Duodenal mucosa (tissue), 2 donors: ENCODE measurements around the gene UBE2C.

ENCODE experiments used
- H3K27ac ChIP-seq: one replicate; pipeline ENCODE4 v1.7.0; 2013; ENCODE audit warnings: low read depth, low read length
- H3K27me3 ChIP-seq, 2 donors: one replicate each; pipeline ENCODE4 v1.7.0; 2013; ENCODE audit warnings: low read length in 2 of 2, control low read depth in 1 of 2; ENCODE audit not compliant: insufficient read depth in 2 of 2, control insufficient read depth in 1 of 2
- H3K36me3 ChIP-seq, 2 donors: one replicate each; pipeline ENCODE4 v1.7.0; 2013; ENCODE audit warnings: low read length in 2 of 2, control low read depth in 1 of 2; ENCODE audit not compliant: insufficient read depth in 2 of 2, control insufficient read depth in 1 of 2
- H3K4me1 ChIP-seq, 2 donors: one replicate each; pipeline ENCODE4 v1.7.0; 2013; ENCODE audit warnings: low read length in 2 of 2, control low read depth in 1 of 2; ENCODE audit not compliant: insufficient read depth in 2 of 2, control insufficient read depth in 1 of 2
- H3K4me3 ChIP-seq, 2 donors: one replicate each; pipeline ENCODE4 v1.7.0; 2013; ENCODE audit warnings: low read length in 2 of 2, low read depth in 1 of 2
- H3K9ac ChIP-seq, 2 donors: one replicate each; pipeline ENCODE4 v1.7.0; 2013; ENCODE audit warnings: low read length in 2 of 2, low read depth in 1 of 2
- H3K9me3 ChIP-seq, 2 donors: one replicate each; pipeline ENCODE4 v1.7.0; 2013; ENCODE audit warnings: low read length in 2 of 2, control low read depth in 1 of 2; ENCODE audit not compliant: control insufficient read depth in 1 of 2

Gene UBE2C

GRCh38 chr20:45843506-45843905 lies 31.1 kb downstream of the UBE2C start:
- H3K27me3 ChIP-seq: no peaks in the 10 kb centered on the region
- H3K4me1 ChIP-seq: peaks cover 0 to 12% of the 10 kb centered on the region in 2 donors
- H3K27ac ChIP-seq: no peak overlapping the region
- no peaks in the 10 kb centered on the region for H3K9me3 ChIP-seq
- peaks cover 42 to 69% of the 10 kb centered on the region in 2 donors for H3K36me3 ChIP-seq
- no peak overlapping the region for H3K4me3 ChIP-seq
- no peak overlapping the region for H3K9ac ChIP-seq

- H3K9me3 ChIP-seq: no peaks in the 10 kb centered on the region
- H3K4me3 ChIP-seq: no peak overlapping the region
- H3K27me3 ChIP-seq: no peaks in the 10 kb centered on the region
- peaks cover 42 to 73% of the 10 kb centered on the region in 2 donors for H3K36me3 ChIP-seq
- no peak overlapping the region for H3K27ac ChIP-seq
- H3K9ac ChIP-seq: no peak overlapping the region
- peaks cover 0 to 12% of the 10 kb centered on the region in 2 donors for H3K4me1 ChIP-seq
Observed at GRCh38 chr20:45845452-45845851, 33.0 kb downstream of the UBE2C start.

GRCh38 chr20:45848421-45848820 lies 36.0 kb downstream of the UBE2C start:
- no peak overlapping the region for H3K27ac ChIP-seq
- H3K9me3 ChIP-seq: no peaks in the 10 kb centered on the region
- peaks cover 0 to 2% of the 10 kb centered on the region in 2 donors for H3K4me1 ChIP-seq
- H3K9ac ChIP-seq: no peak overlapping the region
- no peaks in the 10 kb centered on the region for H3K27me3 ChIP-seq
- H3K36me3 ChIP-seq: peaks cover 28 to 52% of the 10 kb centered on the region in 2 donors
- H3K4me3 ChIP-seq: no peak overlapping the region

GRCh38 chr20:45848969-45849582 lies 36.6 kb downstream of the UBE2C start:
- Histone ChIP-seq H3K9me3 (no peaks in the 10 kb centered on the region), H3K27me3 (no peaks in the 10 kb centered on the region), H3K9ac (no peak overlapping the region), H3K4me3 (no peak overlapping the region), H3K36me3 (peaks cover 24 to 46% of the 10 kb centered on the region in 2 donors), H3K27ac (no peak overlapping the region), H3K4me1 (no peaks in the 10 kb centered on the region)

- no peak overlapping the region for H3K9ac ChIP-seq
- H3K27ac ChIP-seq: no peak overlapping the region
- H3K36me3 ChIP-seq: peaks cover 14 to 39% of the 10 kb centered on the region in 2 donors
- H3K4me3 ChIP-seq: no peak overlapping the region
- H3K27me3 ChIP-seq: no peaks in the 10 kb centered on the region
- peaks cover 7 to 8% of the 10 kb centered on the region in 2 donors for H3K4me1 ChIP-seq
- no peaks in the 10 kb centered on the region for H3K9me3 ChIP-seq
Observed at GRCh38 chr20:45850238-45850637, 37.8 kb downstream of the UBE2C start.

GRCh38 chr20:45850926-45851325 lies 38.5 kb downstream of the UBE2C start:
- Histone ChIP-seq H3K4me3 (no peak overlapping the region), H3K27me3 (no peaks in the 10 kb centered on the region), H3K9ac (no peak overlapping the region), H3K27ac (no peak overlapping the region), H3K4me1 (peaks cover 10 to 11% of the 10 kb centered on the region in 2 donors), H3K9me3 (no peaks in the 10 kb centered on the region), H3K36me3 (peaks cover 14 to 33% of the 10 kb centered on the region in 2 donors)

- H3K9me3 ChIP-seq: no peaks in the 10 kb centered on the region
- no peaks in the 10 kb centered on the region for H3K27me3 ChIP-seq
- H3K9ac ChIP-seq: no peak overlapping the region
- no peak overlapping the region for H3K4me3 ChIP-seq
- no peak overlapping the region for H3K27ac ChIP-seq
- H3K36me3 ChIP-seq: peaks cover 14 to 27% of the 10 kb centered on the region in 2 donors
- H3K4me1 ChIP-seq: peaks cover 15 to 17% of the 10 kb centered on the region in 2 donors
Observed at GRCh38 chr20:45851501-45851900, 39.1 kb downstream of the UBE2C start.

GRCh38 chr20:45852326-45852725 lies 39.9 kb downstream of the UBE2C start:
- Histone ChIP-seq H3K27me3 (no peaks in the 10 kb centered on the region), H3K4me3 (no peak overlapping the region), H3K36me3 (peaks cover 14 to 22% of the 10 kb centered on the region in 2 donors), H3K4me1 (peaks cover 15 to 21% of the 10 kb centered on the region in 2 donors), H3K9ac (no peak overlapping the region), H3K9me3 (no peaks in the 10 kb centered on the region), H3K27ac (no peak overlapping the region)

- Histone ChIP-seq H3K4me1 (peaks cover 21 to 28% of the 10 kb centered on the region in 2 donors), H3K27me3 (no peaks in the 10 kb centered on the region), H3K9me3 (no peaks in the 10 kb centered on the region), H3K27ac (no peak overlapping the region), H3K36me3 (peaks cover 11 to 17% of the 10 kb centered on the region in 2 donors), H3K9ac (no peak overlapping the region), H3K4me3 (no peak overlapping the region)
Observed at GRCh38 chr20:45853484-45853883, 41.0 kb downstream of the UBE2C start.

GRCh38 chr20:45857114-45857881 lies 44.9 kb downstream of the UBE2C start, which contains the start of the genes ACOT8 and ZSWIM3:
Gene ACOT8, minus strand, starts transcription at chr20:45857392. Its CDS starts 77 bp downstream, at chr20:45857315.
Gene ZSWIM3, plus strand, starts transcription at chr20:45857614. Its CDS starts 212 bp downstream, at chr20:45857826.
- Histone ChIP-seq H3K27ac (peak within 1 kb of the TSS; percentile 64), H3K9ac (peak within 1 kb of the TSS; percentile 94 to 97), H3K27me3 (no peaks in the 10 kb centered on the region), H3K36me3 (peaks cover 2 to 5% of the 10 kb centered on the region in 2 donors), H3K9me3 (no peaks in the 10 kb centered on the region), H3K4me1 (peaks cover 32 to 42% of the 10 kb centered on the region in 2 donors), H3K4me3 (peak within 1 kb of the TSS; percentile 95 to 98)
